ENCODE measurements around the gene TAMALIN.

The TAMALIN gene

DNA sequence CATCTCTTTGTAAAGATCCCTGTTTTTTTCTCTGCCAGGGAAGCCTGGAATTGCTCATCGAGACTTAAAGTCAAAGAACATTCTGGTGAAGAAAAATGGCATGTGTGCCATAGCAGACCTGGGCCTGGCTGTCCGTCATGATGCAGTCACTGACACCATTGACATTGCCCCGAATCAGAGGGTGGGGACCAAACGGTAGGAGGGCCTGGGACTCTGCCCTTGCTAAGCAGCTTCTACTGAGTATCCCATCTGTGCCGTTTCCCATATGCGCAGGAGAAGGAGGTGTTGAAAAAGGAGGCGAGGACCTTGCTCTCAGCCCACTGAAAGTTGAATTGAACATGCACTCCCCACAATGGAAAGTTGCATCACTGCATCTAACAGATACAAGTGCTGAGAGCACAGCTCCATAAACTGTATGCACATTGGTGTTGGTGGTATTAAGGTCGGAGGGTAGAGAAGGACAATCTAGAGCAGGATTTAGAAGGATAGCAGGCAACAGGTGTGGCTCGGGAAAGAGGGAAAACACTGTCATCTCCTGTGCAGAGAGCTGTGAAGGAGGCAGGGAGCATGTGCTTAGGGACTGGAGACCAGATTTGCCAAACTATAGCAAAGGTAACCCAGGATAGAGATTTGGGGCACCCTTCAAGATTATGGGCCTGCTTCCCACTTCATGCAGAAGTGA is 21.5 kb upstream of the TAMALIN start:
- DNase-seq, result no peak

DNA sequence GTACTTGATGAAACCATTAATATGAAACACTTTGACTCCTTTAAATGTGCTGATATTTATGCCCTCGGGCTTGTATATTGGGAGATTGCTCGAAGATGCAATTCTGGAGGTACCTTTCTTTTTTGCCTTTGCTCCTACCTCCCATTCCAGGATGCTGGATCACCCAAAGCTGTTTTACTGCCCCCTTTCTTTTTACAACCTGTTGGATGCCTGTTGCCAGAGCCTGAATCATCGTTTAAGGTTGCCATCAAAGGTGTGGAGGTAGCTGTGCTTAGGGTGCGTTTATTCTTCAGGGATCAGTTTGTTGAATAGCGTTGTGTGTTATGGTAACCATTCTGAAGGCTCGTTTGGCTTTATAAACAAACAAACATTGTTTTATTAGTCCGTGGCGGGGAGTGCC is 19.9 kb upstream of the TAMALIN start:
- DNase-seq, result no peak

DNA sequence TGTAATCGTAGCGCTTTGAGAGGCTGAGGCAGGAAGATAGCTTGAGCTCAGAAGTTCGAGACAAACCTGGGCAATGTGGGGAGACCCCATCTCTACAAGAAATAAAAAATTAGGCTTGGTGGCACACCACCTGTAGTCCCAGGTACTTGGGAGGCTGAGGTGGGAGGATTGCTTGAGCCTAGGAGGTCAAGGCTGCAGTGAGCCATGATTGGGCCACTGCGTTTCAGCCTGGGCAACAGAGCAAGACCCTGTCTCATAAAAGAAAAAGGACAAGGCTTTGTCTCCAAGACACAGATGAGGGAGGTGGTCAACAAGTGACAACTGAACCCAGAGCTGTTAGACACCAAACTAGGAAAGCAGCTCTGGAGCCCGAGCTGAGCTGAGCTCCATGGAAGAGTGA is 14.5 kb upstream of the TAMALIN start:
- DNase-seq, result no peak

DNA sequence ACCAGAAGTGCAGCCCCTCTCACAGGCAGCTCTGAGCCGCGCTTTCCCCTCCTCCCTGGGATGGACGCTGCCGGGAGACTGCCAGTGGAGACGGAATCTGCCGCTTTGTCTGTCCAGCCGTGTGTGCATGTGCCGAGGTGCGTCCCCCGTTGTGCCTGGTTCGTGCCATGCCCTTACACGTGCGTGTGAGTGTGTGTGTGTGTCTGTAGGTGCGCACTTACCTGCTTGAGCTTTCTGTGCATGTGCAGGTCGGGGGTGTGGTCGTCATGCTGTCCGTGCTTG is 12.3 kb upstream of the TAMALIN start:
- no peak for DNase-seq

DNA sequence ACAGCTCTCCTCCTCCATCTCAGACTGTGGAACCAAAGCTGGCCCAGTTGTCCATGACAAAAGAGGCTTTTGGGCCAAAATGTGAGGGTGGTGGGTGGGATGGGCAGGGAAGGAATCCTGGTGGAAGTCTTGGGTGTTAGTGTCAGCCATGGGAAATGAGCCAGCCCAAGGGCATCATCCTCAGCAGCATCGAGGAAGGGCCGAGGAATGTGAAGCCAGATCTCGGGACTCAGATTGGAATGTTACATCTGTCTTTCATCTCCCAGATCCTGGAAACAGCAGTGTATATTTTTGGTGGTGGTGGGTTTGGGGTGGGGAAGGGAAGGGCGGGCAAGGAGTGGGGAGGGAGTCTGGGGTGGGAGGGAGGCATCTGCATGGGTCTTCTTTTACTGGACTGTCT is 11.8 kb upstream of the TAMALIN start:
- DNase-seq, result no peak

DNA sequence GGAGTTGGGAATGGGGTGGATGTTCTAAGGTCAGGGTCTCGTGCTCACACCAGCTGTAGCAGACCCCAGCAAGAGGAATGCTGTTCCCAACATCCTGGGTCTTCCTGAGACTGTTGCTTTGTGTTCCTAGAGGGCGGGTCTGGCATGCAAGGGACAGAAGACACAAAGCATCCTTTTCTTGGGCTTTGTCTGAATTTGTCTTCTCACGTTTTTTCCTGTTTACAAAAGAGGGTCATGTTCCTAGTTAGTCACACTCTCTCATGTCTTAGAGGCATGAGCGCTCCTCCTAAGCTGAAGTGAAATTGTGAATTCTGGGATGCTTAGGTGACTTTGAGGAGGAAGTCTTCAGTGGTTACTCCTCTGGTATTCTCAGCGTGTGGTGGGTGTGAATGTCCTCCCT is 9.6 kb upstream of the TAMALIN start:
- no peak for DNase-seq

DNA sequence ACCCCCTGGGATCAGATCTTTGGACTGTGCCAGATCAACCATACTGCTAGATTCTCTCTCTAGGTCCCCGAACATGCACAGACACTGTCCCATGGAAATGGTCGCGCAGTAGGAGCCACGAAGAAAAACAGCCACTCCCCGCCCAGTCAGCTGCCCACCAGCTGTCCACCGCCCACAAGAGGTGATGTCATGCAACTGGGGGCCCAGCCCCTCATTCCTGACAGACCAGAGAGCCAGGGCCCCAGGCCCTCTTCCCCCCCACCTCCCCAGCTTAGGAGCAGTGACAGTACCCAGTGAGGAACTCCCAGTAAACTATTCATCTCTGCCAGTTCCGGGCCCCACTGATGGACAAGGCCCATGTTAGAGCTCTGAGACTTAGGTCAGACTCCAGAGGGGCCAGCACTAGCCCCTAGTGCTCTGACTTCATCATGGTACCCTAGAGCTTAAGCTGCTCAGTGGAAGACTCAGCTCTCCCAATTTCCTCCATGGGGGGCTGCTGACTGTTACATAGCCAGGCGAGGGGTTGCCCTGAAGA is 3.7 kb upstream of the TAMALIN start:
- DNase-seq, result no peak

DNA sequence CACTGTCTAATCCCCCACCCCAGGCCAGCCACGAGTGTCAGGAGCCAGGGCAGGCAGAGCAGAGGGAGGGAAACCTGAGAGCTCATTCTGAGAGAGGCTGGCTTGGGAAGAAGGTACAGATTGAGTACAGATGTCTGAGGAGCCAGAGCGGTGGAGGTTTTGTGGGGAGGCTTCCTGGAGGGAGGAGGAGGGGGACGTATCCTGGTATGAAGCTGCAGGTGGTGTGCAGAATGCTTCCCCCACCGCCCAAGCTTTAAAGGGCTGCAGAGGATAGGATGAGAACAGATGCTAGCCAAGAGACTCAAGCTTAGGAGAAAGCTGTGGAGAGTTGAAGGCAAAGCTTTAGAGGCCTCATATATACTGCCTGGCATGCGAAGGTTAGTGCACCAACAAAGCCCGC is 3.2 kb upstream of the TAMALIN start:
- no peak for DNase-seq

DNA sequence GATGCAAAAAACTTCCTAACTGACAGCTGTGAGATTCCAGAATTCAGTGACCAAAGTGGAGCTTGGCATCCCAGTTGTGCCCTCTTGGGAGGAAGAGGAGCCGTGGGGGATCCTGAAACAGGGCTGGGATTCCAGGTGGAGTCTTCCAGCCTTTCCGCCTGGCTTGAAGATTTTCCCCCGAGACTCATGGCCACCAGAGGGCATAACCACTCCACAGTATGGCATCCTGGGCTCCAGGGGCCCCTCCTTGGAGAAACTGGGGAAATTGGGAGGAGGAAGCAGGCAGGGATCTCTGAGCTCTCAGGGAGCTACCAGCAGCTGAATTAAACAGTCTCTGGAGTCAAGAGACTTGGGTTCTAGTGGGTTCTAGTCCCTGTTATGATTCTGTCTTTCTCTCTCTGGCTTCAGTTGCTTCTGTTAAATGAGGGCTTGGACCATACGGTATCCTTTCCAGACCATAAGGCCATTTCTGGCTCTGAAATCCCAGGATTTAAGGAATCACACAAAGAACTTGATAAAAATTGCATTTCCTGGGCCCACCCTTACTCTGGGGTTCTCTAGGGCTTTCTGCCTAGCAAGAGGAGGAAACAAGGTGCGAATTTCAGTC is 2.6 kb upstream of the TAMALIN start:
- no peak for DNase-seq

DNA sequence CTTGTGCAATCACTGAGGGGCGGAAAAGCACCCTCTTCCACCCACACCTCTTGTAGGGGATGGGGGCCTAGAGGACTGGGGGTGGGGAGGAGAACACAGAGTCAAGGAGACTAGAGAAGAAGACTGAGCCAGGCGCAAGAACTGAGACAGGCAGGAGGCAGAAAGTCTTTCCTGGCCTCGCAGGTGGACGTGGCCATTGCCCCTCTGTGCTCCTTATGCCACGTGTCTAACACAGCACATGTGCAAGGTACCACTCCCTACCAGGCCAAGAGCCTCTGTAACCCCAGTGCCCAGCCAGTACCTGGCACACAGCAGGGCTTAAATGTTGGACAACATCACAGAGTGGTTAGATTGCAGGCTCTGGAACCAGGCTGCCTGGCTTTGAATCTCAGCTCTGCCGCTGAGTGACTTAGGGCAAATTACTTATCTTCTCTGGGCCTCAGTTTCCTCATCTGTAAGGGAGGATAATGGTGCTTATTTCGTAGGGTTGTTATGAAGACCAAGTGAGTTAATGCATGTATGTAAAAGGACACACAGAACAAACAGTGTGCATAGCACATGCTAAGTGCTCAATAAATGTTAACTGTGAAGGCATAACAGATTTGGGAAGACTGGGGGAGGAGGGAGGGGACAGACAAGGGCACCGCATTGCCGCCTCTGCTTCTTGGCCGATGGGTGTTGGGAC is 1.4 kb upstream of the TAMALIN start:
- no peak for DNase-seq

DNA sequence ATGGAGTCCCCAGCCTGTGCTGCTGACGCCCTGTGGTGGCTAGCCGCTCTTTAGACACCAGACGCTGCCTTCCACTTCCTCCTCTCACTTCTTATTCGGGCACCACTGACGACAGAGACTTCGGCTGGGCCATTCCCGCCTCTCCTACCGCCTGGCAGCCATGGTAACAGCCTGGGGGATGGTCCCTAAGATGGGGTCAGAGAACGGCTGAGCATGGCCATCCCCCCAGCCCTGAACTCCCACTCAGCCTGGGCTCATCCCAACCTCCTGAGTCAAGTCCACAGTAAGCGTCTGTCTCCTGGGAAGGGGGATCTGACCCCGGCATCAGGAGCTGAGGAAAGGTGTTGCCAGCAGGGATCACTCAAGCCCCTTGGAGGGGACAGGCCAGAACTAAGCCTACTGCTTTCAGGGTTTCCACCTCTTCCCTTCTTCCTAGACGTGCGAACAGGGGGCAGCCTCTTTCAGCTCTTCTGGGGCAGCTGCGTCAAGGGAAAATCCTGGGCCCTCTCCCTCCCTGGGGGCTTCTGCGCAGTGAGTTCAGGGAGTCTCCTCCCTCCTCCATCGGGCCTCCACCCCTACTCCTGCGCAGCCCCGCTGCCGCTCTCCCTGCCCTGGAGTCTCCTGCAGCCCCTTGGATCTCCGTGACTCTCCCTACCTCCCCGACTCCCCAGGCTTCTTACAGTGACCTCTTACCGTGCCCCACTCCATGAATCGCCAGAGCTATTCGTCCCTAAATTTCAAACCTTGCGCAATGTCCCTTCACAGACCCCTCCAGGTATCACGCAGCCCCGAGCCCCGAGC is 643 bp upstream of the TAMALIN start:
- DNase-seq, result no peak

DNA sequence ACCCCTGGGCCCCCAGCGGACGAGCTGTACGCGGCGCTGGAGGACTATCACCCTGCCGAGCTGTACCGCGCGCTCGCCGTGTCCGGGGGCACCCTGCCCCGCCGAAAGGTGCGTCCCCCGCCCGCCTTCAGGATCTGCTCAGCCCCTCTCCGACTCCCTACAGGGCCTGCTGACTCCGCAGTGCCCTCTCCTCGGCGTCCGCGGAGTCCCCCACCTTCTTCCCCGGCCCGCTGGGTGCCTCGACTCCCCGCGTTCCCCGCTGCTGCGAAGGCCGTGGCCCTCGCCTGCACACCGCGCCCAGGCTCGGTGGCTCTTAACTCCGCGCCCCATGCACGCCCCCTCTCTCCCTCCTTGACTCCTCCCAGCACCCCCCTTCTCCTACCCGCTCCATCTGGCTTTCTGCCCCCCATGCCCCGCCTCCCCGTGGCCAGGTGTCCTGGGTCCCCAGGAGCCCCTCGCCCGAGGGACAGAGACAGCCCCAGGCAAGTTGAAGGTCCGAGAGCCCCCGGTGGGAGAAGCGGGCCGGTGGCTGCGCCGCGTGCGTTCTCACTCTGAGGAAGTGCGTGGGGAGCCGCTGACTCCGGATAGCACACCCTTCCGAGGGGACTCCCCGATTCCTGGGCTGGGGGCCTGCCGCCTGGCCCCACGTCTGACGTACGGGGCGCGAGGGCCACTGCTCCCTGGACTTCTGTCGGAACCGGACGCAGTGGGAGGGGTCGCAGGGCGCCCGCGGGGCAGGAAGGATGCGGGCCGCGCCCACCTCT is 594 bp downstream of the TAMALIN start:
- peak in 2 of 4 experiments; percentile 26 to 51 for DNase-seq

DNA sequence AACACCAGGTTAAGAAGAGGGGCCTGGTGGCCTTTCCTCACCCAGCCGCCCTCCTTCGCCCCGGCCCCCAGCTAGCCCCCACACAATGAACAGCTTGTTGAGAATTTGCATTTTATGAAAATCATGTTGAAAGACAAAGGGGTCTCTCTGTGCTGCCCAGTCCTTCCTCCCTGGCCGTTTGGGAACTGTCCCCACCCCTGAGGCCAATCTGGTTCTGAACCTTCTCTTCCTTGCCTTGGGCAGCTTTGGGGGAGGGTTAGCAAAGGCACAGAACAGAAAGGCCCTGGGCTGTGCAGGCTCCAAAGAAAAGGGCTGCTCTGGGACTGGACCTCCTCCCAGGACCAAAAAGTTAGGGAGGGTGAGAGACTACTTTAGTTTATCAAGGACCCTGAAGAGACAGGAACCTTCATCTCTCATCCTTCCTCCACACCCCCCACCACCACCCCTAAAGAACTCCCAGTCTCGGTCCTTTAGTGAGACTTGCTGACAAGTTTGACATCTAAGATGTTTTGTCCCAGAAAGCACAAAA is 1.3 kb downstream of the TAMALIN start:
- DNase-seq, result no peak

DNA sequence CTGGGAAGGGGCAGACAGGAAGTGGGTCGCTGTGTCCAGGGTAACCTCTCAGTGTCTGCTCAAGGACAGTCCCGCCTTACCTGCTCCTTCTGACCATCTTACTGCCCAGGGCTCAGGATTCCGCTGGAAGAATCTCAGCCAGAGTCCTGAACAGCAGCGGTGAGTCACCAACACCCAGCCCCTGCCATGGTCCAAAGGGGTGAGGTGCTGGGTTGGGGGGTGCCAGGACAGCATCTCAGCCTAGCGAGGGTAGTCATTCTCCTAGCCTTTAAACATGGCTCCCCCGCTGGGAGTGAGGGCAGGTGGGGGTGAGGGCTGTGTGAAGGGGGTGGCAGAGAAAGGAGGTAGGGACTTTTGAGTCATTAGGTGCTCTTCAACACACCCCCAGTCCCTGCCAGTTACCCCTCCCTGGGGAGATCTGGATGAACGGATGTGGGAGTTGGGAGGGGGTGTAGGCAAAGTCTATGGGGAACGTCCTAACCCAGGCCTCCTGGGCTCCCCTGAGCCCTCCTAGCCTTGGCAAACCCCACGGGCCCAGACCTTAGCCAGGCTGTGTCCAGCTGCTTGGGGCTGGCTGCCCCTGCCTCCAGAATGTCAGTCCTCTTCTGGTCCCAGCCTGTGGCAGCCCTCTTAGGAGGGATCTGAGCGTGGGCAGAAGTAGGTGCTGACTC is 2.5 kb downstream of the TAMALIN start:
- DNase-seq, result no peak

DNA sequence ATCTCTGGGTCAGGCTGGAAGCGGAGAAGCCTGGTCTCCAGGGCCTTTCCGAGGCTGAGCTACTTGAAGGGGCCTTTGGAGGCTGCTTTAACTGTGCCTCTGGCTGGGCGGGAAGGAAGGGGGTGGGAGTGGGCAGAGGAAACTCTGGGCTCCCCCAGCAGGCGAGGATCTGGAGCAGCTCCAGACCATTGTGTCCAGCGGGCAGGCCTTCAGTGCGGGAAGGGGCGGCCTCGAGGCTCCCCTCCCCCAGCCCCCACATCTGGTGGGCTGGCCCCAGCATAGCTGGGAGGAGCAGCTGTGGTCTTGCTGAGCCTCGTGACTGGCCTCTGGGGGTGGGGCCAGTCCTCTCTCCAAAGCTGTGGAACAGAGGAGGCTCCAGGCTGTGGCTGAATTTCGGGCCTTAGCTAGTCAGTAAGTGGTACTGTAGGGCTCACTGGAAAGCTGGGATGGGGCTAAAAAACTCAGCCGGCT is 3.4 kb downstream of the TAMALIN start:
- no peak for DNase-seq

DNA sequence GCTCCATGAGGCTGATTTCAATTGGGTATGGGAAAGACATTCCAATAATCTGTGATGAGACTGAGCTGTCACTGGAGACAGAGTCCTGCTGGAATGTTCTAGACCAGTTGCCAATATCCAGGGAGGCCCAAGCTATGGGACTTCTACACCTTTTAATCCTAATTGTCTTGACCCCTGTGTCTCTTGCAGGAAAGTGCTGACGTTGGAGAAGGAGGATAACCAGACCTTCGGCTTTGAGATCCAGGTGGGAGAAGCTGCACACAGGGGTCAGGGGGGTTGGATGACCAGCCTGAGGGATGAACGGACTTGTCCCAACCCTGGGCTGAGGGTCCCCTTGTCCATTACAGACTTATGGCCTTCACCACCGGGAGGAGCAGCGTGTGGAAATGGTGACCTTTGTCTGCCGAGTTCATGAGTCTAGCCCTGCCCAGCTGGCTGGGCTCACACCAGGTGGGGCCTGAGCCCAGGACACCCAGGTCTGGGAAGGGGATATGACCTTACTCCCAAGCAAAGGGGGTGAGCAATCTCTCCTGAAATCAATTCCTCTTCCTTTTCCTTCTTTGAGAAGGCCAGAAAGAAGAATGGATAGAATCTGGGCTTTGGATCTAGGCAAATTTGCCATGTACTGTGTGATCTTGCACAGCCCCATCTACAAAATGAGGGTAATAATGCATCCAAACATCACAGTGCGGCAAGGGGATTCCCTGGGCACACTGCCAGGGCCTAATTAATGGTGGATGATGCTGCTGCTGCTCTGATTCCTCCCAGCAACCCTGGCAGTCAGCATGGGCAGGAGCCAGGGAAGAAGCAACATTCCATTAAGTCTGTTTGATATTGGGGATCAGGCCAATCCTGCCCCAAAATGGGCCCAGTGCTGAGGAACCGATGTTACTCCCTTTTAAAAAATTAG is 4.2 kb downstream of the TAMALIN start:
- no peak for DNase-seq

DNA sequence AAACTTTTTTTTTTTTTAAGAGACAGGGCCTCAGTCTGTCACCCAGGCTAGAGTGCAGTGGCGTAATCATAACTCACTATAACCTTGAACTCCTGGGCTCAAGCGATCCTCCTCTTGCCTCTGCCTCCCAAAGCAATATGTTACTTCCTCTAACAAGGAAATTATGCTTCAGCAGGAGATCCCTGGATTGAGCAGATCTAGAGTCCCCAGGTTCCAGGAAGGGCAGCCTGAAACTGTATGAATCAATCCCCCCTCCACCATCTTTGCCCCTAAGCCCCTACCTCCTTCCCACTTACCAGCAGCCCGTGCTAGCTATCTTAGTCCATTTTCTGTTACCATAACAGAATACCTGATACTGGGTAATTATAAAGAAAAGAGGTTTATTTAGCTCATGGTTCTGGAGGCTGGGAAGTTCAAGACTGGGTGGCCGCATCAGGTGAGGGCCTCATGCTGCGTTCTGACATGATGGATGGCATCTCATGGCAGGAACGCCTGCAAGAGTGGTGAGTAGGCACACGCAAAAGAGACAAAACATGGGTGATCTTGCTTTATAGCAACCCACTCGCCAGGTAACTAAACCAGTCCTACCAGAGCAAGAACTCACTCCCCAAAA is 5.0 kb downstream of the TAMALIN start:
- DNase-seq, result no peak

DNA sequence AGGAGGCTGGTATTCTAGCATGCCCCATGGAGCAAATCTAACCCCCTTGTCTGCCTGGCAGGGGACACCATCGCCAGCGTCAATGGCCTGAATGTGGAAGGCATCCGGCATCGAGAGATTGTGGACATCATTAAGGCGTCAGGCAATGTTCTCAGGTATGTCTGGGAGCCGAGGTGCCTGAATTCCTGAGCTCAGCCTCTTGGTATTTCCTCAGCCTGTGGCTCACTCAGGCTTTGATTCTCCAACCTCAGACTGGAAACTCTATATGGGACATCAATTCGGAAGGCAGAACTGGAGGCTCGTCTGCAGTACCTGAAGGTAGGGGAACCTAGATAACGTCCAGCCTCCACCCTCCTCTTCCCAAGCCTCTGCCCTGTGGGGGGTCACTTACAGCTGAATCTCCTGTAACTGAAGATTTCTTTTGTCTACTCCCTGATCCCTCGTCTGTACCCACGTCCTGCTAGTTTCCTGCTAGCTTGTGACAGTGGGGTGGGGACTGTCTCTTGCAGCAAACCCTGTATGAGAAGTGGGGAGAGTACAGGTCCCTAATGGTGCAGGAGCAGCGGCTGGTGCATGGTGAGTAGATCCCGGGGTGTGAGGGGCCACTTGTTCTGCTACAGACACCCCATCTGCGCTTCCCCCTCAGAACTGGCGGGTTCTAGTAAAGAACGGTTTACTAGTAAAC is 7.0 kb downstream of the TAMALIN start:
- no peak for DNase-seq
